Measurements from ENCODE around the gene NFATC2. TPM values are rescaled to one million over a fixed set of nuclear protein-coding genes. Genes with fewer than 3 reads are reported as not detected.

Gene NFATC2
- total and polyA plus RNA-seq, 2 of the 4 experiments (the other 2 are of a cell fraction) = 0.18 to 0.38 TPM

DNA sequence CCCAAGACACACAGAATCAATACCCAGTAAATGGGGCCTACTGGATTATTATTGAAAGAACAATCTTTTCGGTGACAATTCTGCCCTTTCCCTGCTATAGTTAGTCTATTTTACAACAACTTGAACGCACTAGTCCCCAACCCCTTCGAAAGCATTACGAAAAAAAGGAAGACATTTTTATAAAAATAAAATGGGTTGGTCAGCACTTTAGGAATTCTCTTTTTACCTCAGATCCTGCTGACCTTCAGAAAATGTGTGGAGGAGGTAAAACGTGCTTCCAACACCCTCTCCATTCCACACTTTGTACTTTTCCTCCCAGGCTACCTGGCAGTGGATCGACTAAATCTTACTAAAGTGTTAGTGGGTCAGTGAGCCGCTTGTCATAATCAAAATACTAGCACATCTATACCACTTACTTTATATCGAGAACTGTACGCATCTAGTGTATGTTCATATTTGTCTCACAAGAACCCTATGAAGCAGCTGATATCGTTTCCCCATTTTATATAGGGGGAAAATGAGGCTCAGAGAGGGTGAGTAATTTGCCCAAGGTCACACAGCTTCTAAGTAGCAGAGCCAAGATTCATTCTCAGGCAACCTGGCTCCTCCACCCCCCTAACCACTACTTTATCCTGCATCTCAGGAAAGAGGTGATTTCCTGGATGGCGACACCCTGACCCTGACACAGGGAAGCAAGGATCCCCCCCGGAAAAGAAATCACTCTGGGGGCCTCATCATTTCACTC, 10.6 kb downstream of the NFATC2 start:
- Histone ChIP-seq H3K9me1 (ENCODE audit: insufficient read depth, low read length) (peaks cover 22% of the 10 kb centered on the region), H3K9me3 (ENCODE audit: control insufficient read depth, insufficient read depth, low read length) (no peaks in the 10 kb centered on the region), H3K23ac (ENCODE audit: low read depth, low read length) (peak overlapping the region; percentile 43; the same call in 1 of the 2 replicates), H3K79me1 (ENCODE audit: low read depth in 1 of 2, low read length in 2 of 2) (peaks cover 0 to 25% of the 10 kb centered on the region in 2 experiments; a peak in 2 of 4 replicates), H2BK5ac (ENCODE audit: low read depth, low read length, poor library complexity, severe bottlenecking) (no peak overlapping the region), H2AK5ac (ENCODE audit: low read depth, low read length) (peak overlapping the region; percentile 70; the same call in 1 of the 2 replicates), H4K8ac (ENCODE audit: low read depth in 2 of 2, low read length in 2 of 2) (peak overlapping the region in 1 of 2 experiments; percentile 82; a peak in 1 of 4 replicates), H3K4ac (ENCODE audit: low read depth, low read length) (peak overlapping the region; percentile 96), H3K4me3 (ENCODE audit: insufficient read depth, low read depth, low read length) (no peak overlapping the region), H3K4me1 (ENCODE audit: control insufficient read depth, insufficient read depth, low read length) (peaks cover 21% of the 10 kb centered on the region), H4K20me1 (ENCODE audit: insufficient read depth, low read length) (peaks cover 3% of the 10 kb centered on the region; the same call in 1 of the 2 replicates), H3K36me3 (ENCODE audit: control insufficient read depth, insufficient read depth, low read length) (no peaks in the 10 kb centered on the region), H3K4me2 (ENCODE audit: low read depth, low read length) (no peak overlapping the region), H3K14ac (replicated peaks; ENCODE audit: low read depth, low read length) (0 out of 2 replicates have a peak overlapping the region, but pooled peaks have one; percentile 42), H4K91ac (ENCODE audit: insufficient read depth, low read depth, low read length) (peak overlapping the region; percentile 88), H2AFZ (replicated peaks; ENCODE audit: low read length, poor library complexity) (peak overlapping the region; percentile 61), H3K56ac (ENCODE audit: extremely low read depth, insufficient read depth, low read length) (no peak overlapping the region), H4K5ac (ENCODE audit: low read depth, low read length) (no peak overlapping the region), H2BK120ac (ENCODE audit: low read depth, low read length) (peak overlapping the region; percentile 96; the same call in 1 of the 2 replicates), H2BK20ac (ENCODE audit: low read depth, low read length) (peak overlapping the region; percentile 94; the same call in 1 of the 2 replicates), H2BK15ac (ENCODE audit: low read depth, low read length) (peak overlapping the region; percentile 49; the same call in 1 of the 3 replicates), H2AK9ac (replicated peaks; ENCODE audit: low read depth, low read length, poor library complexity) (no peak overlapping the region), H3K27ac (ENCODE audit: insufficient read depth, low read length) (no peak overlapping the region), H3K18ac (ENCODE audit: low read depth, low read length) (no peak overlapping the region), H3K9ac (ENCODE audit: low read depth, low read length) (no peak overlapping the region), H3K27me3 (ENCODE audit: control insufficient read depth, insufficient read depth, low read length) (no peaks in the 10 kb centered on the region)
- WGBS, 2 experiments (ENCODE audit: extremely low coverage in 2 of 2, insufficient read length in 1 of 2) = 20% methylated on average over 1 of the region's 12 CpGs; no CpG with 5 or more reads in 1 of the 2 experiments
- in situ Hi-C loops (cut with MboI; ENCODE audit: low sequenced_read_pairs) (no loop called here), dilution Hi-C loops (cut with HindIII; ENCODE audit: low sequenced_read_pairs, unreplicated experiment) (no loop called here), intact Hi-C loops (cut with micrococcal nuclease) (no loop called here)
- no peak for ATAC-seq (ENCODE audit: low read depth)
- TF ChIP-seq MAFK (IDR thresholded peaks at IDR 0.05; ENCODE audit: low read depth, low read length) (peak; percentile 43; the same call in 1 of the 2 replicates), POLR2A (IDR thresholded peaks at IDR 0.05; ENCODE audit: low read depth, low read length) (no peak)
- no TSS peak for BruUV-seq (replicated peaks)
- POLR2A ChIA-PET (ENCODE audit: unreplicated experiment) = no interaction called here
- DNase-seq = no peak
- CTCF ChIA-PET = no interaction called here

All from IMR-90 (cell line).